Suppressor macrophage treated with lipopolysaccharide for 4 hours (primary cell): ENCODE results near the gene IFIH1.

Experiments used
- DNase-seq: peaks from one replicate; pipeline ENCODE4 v3.0.0-alpha.2; 2020

The IFIH1 gene

DNA sequence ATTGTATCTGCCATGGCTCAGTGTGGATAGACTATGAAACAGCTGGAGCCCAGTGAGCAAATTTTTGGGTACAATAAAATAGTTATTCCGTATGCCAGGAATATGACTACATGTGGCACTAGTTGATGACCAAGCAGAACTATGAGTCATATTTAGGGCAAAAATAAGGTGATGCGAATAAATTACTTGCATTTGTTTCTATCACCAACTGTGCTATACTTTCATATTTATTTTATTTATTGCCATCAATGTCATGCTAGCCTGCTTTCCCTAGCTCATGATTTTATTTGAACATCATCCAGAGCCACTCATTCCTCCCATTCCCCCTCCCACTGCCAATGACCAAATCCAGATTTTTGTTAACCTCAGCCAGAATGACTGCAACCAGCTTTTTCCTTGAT lies 61.9 kb downstream of the IFIH1 start:
- no peak for DNase-seq

DNA sequence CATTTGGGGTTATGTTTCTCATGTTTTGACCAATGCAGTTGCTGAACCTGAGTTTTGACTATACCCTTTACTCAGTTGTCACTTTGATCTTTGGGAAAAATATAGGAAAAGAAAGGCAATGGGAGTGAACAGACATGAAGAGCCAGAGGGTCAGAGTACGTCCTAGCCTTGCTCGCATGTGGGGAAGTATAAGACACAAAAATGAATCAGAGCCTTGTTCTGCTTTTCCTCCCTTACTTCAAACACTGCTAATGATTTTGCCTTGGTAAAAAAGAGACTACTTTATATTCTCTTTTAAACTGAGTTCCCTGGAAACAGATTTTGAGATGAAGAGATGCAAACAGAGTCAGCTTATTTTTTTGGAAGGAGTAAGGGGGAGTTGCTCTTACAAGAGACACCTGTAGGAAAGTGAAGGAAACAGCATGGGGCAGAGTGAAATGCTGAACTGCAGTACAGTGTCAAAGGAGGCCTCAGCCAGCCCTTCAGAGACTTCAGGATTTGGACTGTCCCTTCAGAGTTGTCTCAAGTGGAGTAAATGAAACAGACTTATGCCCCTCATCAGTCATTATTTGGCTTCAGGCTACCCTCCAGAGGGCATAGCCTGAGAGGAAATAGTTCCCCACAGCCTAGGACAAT lies 64.1 kb downstream of the IFIH1 start:
- DNase-seq: peak; percentile 28

DNA sequence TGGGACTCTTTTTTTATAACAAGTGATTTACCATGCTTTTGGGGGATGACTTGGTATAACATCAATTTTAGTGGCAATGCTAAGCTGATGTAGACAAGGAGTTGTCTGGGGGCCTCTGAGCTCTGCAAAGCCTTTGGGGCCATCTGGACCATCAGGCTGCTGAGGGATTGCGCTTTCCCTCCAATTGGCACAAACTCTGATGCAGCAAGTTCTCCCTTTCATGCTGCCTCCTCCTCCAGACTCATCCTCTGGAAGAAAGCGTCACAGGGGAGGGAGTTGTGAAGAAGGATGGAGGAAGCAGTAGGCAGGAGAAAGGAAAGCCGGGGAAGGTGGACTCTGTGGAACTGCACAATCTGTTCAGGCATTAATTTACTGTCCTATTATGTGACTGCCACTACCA lies 65.0 kb downstream of the IFIH1 start:
- DNase-seq: no peak

DNA sequence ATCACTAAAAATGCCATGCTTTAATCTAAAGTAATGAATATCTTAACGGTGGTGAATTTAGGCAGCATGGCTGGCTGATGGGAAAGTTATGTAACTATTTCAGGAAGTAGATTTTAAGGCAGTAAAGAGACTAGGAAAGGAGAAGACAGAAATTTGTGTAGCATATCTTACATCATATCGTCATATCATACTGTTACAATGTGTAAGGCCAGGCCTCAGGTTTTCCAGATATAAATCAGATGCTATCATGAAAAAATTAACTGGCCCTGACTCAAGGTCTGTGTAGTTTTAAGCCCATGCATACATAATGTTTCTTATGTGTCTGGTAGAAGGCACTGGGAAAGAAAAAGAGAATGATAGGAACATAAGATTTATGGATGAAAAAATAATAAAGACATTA lies 66.3 kb downstream of the IFIH1 start:
- no peak for DNase-seq

DNA sequence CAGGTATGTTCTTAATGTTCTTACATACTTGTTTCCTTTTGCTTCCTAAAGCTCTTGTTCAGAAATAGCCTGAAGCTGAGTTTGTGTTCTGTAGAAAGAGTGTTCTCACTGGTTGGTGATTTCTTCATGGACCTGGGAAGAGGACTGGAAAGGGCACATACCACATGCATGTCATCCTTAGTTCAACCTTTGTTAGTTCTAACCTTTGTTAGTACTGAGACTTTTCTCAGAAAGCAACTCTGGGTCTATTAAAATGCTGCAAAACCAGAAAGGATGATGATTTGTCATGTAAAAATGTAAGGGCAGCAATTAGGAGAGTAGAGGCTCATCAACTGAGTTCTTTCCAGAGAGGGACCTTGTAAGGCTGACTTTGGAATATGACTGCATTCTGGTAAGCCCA lies 72.7 kb downstream of the IFIH1 start:
- no peak for DNase-seq

DNA sequence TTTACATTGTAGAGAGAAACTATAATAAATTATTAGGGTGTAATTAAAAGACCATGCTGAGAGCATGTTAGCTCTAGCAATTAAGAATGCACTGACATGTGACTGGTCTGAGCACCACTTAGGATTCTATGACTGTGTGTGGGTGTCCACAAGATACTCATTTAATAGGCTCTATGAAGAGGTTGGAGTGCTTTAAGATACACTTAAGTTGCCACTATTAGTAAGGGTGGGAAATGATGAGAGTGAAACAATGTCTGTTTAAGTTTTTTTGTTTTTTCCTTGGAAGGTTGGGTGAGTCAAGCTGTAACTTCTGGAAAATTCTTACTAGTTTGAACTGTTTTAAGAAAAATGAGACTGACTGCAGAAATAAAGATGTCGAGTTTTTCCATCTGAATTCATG lies 73.4 kb downstream of the IFIH1 start:
- DNase-seq: no peak

DNA sequence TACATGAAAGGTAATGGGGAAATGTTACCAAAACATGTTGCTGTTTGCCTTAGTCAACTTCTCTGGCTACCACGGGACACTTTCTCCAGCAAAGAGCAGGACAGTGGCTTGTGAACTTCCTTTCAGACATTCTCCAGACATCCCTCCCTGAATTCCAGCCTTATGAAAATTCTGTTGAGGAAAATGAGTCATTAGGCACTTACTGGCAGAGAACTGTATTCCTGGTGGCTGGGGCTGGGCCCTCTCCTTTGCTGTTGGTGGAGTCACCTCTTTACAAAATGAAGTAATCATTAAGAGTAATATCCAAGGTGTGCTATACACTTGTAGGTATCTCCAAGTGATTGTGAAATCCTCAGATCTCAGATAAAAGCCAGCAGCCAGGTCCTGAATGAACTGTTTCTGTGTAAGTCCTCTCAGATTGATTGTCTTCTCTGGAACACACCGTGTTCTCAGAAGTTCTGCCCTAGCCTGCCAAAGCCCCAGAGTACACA lies 73.9 kb downstream of the IFIH1 start:
- no peak for DNase-seq

DNA sequence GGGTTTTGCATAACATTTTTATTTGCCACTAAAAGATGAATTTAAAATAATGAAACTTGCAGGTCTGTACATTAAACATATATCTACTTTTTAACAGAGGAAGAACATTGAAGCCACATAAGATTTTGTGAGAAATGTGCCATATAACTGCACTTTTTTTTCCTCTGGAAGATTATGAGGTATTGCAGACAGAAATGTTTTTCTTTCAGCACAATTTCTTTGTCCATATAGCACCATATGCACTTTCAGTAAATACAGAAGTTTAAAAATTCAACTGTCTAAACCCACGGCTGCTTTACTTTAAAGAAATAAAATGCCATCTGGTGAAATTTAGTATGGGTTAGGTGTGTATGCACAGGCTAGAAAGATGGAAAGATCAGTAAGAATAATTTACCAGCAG lies 74.8 kb downstream of the IFIH1 start:
- DNase-seq: no peak

DNA sequence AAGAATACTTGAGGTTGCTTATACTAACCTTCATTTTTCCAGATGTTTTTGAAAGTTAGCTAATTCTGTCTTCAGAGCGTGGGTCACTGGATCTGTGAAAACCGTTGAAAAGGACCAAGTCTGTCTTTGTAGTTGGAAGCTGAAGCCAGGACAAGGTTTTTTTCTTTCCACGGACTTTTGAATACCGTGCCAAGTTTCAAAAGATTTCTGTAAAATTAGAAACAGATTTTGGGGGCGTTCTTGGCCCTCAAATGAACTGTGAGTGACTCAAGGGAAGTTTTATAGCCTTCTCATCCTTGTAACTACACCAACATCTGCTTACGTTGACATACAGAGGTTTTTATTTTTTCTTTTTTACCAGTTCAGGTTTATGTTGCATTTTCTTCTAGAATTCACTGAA lies 75.2 kb downstream of the IFIH1 start, which contains the start of gene FAP:
TSS of gene FAP (minus strand) at position 152 of the 400 bp plus-strand sequence. CDS start at position 34, 118 bp downstream.
- DNase-seq: no peak

DNA sequence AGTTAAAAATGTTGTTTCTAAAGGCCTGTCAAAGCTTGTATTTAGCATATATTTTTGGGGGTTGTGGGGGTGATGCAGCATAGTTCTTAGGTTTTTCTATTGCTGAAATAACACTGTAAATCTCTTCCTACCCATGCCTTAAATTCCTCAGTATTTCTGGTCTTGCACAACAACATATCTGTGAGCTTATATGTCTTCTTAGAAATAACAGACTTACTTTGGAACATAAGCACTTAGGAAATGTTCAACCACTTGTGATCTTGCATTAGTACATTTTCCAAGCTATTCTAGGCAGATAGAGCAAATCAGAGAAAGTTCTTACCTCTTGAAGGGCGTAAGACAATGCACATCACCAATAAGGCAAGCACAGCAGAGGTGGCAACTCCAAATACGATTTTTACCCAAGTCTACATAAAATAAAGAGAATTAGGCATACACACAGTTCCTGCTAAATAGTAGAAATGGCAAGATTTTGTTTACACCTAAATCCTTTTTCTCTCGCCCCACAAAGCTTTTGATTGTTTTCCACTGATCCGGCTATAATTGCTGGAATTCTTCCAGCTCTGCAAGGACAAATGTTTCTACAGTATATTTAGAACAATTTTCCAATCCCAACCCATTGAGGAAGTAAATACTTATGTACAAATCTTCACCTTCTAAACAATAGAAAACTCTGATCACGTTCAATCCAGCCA lies 75.8 kb downstream of the IFIH1 start:
- DNase-seq: no peak

DNA sequence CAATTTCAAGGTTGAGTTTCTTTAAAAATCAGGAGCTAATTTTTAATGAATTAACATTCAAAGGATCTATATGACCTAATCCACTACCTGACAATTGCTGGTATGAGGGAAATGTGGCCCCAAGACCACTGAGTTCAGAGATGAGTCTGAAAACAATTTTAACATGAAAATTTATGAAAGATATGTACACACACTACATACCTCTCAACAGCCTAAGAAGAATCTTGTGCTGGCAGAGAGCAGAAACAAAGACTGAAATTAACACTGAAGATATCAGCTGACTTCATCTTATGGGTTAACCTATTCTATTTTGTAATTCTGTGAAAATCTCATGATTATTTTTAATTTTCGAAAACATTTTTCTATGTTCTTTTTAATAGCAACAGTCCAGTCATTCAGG lies 76.9 kb downstream of the IFIH1 start:
- DNase-seq: no peak

DNA sequence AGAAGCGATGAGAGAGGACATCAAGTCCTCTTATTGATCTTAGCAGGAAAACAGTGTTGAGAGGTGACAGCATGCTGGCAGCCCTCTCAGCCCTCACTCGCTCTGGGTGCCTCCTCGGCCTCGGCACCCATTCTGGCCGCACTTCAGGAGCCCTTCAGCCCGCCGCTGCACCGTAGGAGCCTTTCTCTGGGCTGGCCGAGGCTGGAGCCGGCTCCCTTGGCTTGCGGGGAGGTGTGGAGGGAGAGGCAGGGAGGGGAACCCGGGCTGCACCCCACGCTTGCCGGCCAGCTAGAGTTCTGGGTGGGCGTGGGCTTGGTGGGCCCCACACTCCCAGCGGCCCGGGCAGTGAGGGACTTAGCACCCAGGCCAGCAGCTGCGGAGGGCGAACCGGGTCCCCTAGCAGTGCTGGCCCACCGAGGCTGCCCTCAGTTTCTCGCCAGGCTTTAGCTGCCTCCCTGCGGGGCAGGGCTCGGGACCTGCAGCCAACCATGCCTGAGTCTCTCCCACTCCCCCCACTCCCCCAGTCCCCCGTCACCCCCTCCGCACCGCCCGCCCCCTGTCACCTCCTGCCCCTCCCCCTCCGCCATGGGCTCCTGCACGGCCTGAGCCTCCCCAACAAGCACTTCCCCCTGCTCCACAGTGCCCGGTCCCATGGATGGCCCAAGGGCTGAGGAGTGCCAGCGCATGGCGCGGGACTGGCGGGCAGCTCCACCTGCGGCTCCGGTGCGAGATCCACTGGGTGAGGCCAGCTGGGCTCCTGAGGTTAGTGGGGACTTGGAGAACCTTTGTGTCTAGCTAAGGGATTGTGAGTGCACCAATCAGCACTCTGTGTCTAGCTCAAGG lies 83.6 kb downstream of the IFIH1 start:
- no peak for DNase-seq

DNA sequence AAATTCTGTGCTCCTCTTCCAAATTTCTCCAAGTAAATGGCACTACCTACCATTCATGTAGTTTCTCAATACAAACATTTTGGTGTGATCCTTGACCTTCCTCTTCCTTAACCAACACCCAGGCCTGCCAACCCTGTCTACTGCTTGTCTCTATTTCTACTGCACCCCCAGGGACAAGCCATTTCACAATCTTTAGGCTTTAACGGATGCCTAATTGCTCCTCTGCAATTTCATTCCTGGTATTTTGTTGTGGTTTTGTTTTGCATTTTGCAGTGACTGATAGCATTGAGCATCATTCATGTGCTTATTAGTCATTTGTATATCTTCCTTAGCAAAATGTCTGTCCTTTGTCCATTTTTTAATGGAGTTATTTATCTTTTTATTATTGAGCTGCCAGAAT lies 85.3 kb downstream of the IFIH1 start:
- DNase-seq: peak; percentile 64

DNA sequence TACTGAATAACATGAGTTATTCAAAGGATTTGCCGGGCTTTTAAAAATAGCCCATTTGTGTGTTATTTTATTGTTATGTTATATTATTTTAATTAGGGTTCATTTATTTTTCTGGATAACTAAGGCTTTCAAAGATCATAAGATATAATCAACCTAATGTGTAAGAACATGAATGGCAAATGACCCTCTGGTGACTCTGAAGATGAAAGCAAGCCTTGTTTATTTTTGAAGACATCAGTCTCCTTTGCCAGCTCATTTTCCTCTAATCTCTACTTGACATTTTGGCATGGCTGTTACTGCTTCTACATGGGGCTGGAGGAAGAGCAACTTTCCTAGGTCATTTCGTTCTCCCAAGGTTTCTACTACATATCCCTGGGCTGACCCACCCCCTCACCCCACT lies 85.8 kb downstream of the IFIH1 start:
- no peak for DNase-seq

DNA sequence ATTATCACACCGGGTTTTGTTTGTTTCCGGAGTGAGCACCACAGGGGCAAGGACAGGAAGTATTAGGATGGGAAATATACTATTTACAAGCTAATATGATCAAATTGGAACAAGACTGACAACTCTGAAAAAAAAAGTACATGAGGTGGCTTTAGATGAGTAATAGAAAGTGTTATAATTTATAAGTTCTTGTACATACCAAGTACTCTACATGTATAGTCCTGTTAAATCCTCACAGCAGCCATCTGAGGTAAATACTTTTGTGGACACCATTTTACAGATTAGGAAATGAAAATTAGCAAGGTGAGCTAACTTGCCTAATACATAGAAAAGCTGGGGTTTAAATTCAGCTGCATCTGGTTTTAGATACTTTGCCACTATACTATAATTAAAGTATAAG lies 86.5 kb downstream of the IFIH1 start:
- no peak for DNase-seq

DNA sequence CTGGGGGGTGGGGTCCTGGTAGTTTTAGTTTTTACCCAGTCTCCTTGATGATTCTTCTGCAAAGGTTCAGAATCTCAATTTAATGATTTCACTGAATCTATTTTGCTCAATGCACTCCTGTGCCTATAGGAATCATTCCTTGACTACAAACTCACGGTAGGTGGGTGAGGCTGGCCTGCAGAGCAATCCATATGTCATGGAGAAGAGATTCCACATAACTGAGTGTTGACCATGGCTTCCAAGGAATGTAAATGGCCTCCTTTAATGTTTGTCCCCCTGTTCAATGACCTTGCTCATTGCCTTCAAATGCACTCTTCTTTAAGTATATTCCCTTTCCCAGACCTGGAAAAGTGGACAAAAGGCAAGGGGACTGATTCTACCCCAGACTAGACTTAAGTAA lies 87.7 kb downstream of the IFIH1 start:
- no peak for DNase-seq

DNA sequence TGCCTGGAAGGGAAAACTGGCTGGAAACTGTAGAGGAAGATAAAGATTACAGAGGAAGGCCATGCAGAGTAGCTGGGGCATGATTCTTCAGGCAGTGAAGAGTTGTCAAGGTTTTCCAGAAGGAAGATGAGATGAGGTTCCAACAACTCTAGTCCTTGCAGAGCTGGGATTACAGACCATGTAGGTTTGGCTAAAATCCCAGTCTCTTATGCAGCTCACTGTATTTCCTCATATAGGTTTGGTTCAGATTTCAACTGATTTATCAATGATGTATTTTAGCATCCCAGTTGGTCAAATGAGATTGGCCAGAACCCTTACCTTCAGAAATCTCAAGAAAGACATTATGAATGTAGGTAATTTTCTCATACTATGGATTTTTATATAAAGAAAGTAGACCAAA lies 91.6 kb downstream of the IFIH1 start:
- DNase-seq: no peak

DNA sequence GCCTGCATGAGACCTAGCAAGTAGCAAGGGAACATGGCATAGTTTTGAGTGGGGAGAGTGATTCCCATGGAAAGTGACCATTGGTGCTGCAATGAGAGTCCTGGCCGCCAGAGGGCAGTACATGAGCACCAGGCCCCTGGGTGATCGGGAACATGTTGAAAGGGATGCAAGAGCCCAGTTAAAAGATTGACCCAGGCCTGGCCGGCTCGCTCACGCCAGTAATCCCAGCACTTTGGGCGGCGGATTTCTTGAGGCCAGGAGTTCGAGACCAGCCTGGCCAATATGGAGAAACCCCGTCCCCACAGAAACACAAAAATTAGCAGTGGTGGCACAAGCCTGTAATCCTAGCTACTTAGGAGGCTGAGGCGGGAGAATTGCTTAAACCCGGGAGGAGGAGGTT lies 97.4 kb downstream of the IFIH1 start:
- peak; percentile 78 for DNase-seq

DNA sequence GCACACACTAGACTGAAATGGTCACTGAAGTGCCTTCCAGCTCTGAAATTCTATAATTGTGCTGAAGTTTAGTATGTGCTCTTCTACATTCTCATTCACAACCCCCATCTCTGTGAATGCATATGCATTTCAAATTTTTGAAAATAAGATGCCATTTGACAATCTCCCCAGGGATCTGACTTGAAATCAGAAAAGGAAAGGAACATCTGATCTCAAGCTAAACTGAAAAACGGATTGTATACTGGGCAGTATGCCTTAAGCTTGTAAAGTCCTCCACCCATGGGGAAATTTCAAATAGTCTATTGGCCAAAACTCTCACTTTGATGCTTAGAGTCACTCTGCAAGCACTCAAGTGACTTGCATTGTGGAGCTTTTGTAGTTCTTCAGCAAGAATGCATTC lies 98.1 kb downstream of the IFIH1 start:
- no peak for DNase-seq

DNA sequence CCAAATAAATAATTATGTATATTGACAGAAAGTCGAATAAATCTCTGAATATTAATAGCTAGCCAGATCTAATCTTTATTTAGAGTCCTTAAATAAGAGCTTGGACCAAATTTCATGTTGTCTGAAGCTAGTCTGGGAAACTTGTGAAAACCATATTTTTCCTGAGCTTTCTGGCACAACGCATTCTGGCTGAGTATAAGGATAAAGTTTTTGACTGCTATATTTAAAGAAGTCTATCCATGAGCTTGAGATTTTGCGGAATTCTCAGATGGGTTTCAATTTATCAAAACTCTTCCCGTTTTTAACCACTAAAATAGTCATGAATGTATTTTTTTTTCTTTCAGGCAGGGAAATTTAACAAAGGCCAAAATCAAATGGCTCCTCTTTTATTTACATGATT lies 99.1 kb downstream of the IFIH1 start:
- DNase-seq: no peak

DNA sequence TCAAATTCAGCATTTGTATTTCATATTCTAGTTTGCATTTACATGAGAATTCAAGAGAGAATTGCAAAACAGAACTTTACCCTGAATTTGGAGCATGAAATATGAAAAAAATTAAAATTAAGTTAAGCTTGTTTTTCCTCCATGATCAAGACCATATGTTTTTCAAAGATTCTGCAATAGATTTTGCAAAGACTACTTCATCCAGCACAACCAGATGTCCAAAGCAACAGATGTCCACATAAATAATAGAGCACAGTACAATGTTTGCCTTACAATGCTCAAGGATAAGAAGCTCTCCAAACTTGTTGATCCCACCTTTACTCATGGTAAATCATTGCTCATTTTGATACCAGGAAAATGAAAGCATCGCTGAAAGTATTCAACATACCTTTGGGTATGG lies 100.9 kb downstream of the IFIH1 start:
- DNase-seq: no peak
